Hepatocyte (in vitro differentiated cells): ENCODE data around the gene LRRK1. TPM values are rescaled to one million over a fixed set of nuclear protein-coding genes. Genes with fewer than 3 reads are reported as not detected.

ENCODE experiments used
- DNase-seq: peaks from one replicate; pipeline ENCODE4 v3.0.0-alpha.2; 2016; ENCODE audit warnings: low spot score
- H2AFZ ChIP-seq: fragments of 200-600 bp; sonication (generic); 2 replicates; pipeline ENCODE4 v1.6.0; 2016; ENCODE audit warnings: antibody characterized with exemption, mild to moderate bottlenecking
- H3K27ac ChIP-seq: fragments of 200-600 bp; sonication (generic); 2 replicates; pipeline ENCODE4 v1.5.1; 2016; ENCODE audit warnings: mild to moderate bottlenecking
- H3K27me3 ChIP-seq: fragments of 200-600 bp; sonication (generic); 2 replicates; pipeline ENCODE4 v1.6.1; 2016
- H3K36me3 ChIP-seq: fragments of 200-600 bp; sonication (generic); replicated peaks from 2 replicates; pipeline ENCODE4 v1.5.1; 2016; ENCODE audit warnings: low read depth; ENCODE audit not compliant: insufficient read depth
- H3K4me1 ChIP-seq: fragments of 200-600 bp; sonication (generic); 2 replicates; pipeline ENCODE4 v1.5.1; 2016; ENCODE audit warnings: mild to moderate bottlenecking, moderate library complexity; ENCODE audit not compliant: insufficient read depth
- H3K4me2 ChIP-seq: fragments of 200-600 bp; sonication (generic); 2 replicates; pipeline ENCODE4 v1.6.0; 2016
- H3K4me3 ChIP-seq: fragments of 200-600 bp; sonication (generic); 2 replicates; pipeline ENCODE4 v1.5.1; 2016; ENCODE audit warnings: mild to moderate bottlenecking
- H3K79me2 ChIP-seq: fragments of 200-600 bp; sonication (generic); 2 replicates; pipeline ENCODE4 v1.6.0; 2017; ENCODE audit warnings: mild to moderate bottlenecking
- H3K9me2 ChIP-seq: fragments of 200-600 bp; sonication (generic); replicated peaks from 2 replicates; pipeline ENCODE4 v1.6.0; 2017; ENCODE audit warnings: mild to moderate bottlenecking; ENCODE audit not compliant: insufficient read depth
- H3K9me3 ChIP-seq: fragments of 200-600 bp; sonication (generic); 2 replicates; pipeline ENCODE4 v1.5.1; 2016; ENCODE audit warnings: low read depth, mild to moderate bottlenecking
- H4K20me1 ChIP-seq: fragments of 200-600 bp; sonication (generic); 2 replicates; pipeline ENCODE4 v1.6.0; 2016; ENCODE audit warnings: mild to moderate bottlenecking; ENCODE audit not compliant: insufficient read depth, poor library complexity, severe bottlenecking
- CTCF ChIP-seq: fragments of 200-600 bp; sonication (generic); IDR thresholded peaks from 2 replicates; pipeline ENCODE4 v1.5.1; 2016; ENCODE audit warnings: antibody characterized with exemption, mild to moderate bottlenecking; ENCODE audit not compliant: poor library complexity
- EZH2 ChIP-seq: fragments of 200-600 bp; sonication (generic); IDR thresholded peaks from 2 replicates; pipeline ENCODE4 v1.6.1; 2016; ENCODE audit warnings: antibody characterized with exemption, mild to moderate bottlenecking, borderline replicate concordance
- EZH2phosphoT487 ChIP-seq: fragments of 200-600 bp; sonication (generic); IDR thresholded peaks from one replicate; pipeline ENCODE4 v1.6.1; 2018; ENCODE audit warnings: antibody characterized with exemption, mild to moderate bottlenecking, low read depth, moderate library complexity; ENCODE audit not compliant: unreplicated experiment, severe bottlenecking
- WGBS: methylation state at CpG from one replicate; pipeline ENCODE4 v1.1.6; 2016; ENCODE audit warnings: low lambda C conversion rate; ENCODE audit errors: missing lambda C conversion rate; 5-methylcytosine and 5-hydroxymethylcytosine counted together
- polyA plus RNA-seq: library from polyadenylated mRNA; unstranded; fragments of >200 nt; fragmentation: Nextera tagmentation; extraction: Ambion mirVana; gene quantifications from 2 replicates; pipeline ENCODE4 v1.2.1, GENCODE V29; 2016
- total RNA-seq: library from RNA; depleted of rRNA; stranded (reverse); fragments of >200 nt; gene quantifications from 2 replicates; pipeline ENCODE4 v1.2.3, GENCODE V29; 2014

The LRRK1 gene
- 2.1 and 2.6 TPM in 2 replicates for total RNA-seq
- polyA plus RNA-seq: 2.1 and 2.7 TPM in 2 replicates

GRCh38 chr15:100918690-100919480 lies at the start of gene LRRK1:
LRRK1 (plus strand) TSS chr15:100919357; CDS start chr15:100924633, 5,276 bp downstream.
- H3K27me3 ChIP-seq: peaks cover 43% of the 10 kb centered on the region
- no peaks in the 10 kb centered on the region for H3K36me3 ChIP-seq
- DNase-seq: peak; percentile 56
- no peaks in the 10 kb centered on the region for H3K9me3 ChIP-seq
- H3K27ac ChIP-seq: peak within 1 kb of the TSS; percentile 31
- peak within 1 kb of the TSS; percentile 77 for H3K4me3 ChIP-seq
- TF ChIP-seq EZH2: no peak
- no peak for TF ChIP-seq EZH2phosphoT487
- no peak for TF ChIP-seq CTCF
- peak within 1 kb of the TSS; percentile 98 for H3K4me2 ChIP-seq
- peak within 1 kb of the TSS; percentile 93 for H2AFZ ChIP-seq
- WGBS: 4% methylated on average over 54 of the region's 87 CpGs
- H4K20me1 ChIP-seq: no peaks in the 10 kb centered on the region
- H3K9me2 ChIP-seq: no peaks in the 10 kb centered on the region
- no peaks in the 10 kb centered on the region for H3K79me2 ChIP-seq
- H3K4me1 ChIP-seq: peaks cover 6% of the 10 kb centered on the region

DNA sequence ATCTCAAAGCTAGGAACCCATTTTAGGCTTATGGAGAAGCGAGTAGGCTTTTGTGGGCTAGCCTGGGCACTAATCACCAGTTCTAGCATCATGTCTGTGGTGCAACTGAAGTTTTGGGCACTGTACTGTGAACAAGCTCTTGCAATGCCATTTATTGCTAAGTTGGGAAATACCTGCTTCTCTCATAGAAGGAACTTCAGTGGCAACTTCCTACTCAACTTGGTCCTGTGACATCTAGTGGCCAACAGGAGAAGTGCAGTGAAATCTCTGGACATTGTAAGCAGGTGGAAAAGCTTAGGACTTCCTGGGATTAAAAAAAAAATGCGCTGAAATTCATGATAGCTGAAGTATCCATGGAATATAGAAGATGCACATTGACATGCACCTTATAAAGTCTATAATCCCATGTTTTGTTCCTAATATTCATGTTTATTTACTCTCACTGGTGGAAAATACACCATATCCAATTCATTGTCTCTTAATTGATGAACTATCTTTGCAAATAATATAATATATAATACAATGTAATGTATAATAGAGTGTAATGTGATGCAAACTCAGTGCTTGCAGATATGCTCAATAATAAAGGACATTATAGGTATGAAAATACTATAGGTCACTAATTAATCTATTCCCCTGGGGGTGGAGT lies 46.0 kb upstream of the LRRK1 start:
- WGBS: 29% methylated on average over 2 of the region's 2 CpGs
- peaks cover 36% of the 10 kb centered on the region for H3K27me3 ChIP-seq
- no peaks in the 10 kb centered on the region for H3K4me1 ChIP-seq
- no peaks in the 10 kb centered on the region for H3K9me3 ChIP-seq
- DNase-seq: peak; percentile 87
- H3K4me2 ChIP-seq: no peak overlapping the region
- H3K79me2 ChIP-seq: no peaks in the 10 kb centered on the region
- H3K36me3 ChIP-seq: no peaks in the 10 kb centered on the region
- H3K9me2 ChIP-seq: no peaks in the 10 kb centered on the region
- no peak overlapping the region for H3K27ac ChIP-seq
- TF ChIP-seq EZH2phosphoT487 (no peak), CTCF (peak; percentile 89), EZH2 (no peak)
- no peaks in the 10 kb centered on the region for H4K20me1 ChIP-seq
- H2AFZ ChIP-seq: no peak overlapping the region
- no peak overlapping the region for H3K4me3 ChIP-seq

DNA sequence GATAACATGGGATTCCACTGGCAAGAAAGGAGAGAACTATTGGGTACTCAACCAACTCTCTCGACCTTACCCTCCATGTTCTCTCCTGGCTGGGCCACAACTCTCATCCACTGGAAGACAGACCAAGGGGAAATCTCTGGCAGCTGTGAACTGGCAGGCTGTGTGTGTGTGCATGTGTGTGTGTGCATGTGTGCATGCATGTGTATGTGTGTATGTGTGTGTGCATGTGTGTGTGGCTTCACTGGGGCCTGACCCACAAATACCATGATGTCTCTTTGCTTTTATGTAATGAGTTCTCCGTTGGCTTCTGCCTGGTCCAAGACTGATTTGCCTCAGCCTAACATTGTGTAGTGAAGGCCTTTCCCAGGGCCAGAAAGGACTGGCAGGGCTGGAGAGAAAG lies 43.7 kb upstream of the LRRK1 start:
- H3K4me3 ChIP-seq: no peak overlapping the region
- peaks cover 49% of the 10 kb centered on the region for H3K27me3 ChIP-seq
- no peak overlapping the region for H2AFZ ChIP-seq
- H3K79me2 ChIP-seq: no peaks in the 10 kb centered on the region
- H3K27ac ChIP-seq: no peak overlapping the region
- TF ChIP-seq EZH2phosphoT487 (no peak), EZH2 (no peak), CTCF (no peak)
- H3K4me2 ChIP-seq: no peak overlapping the region
- H3K9me2 ChIP-seq: no peaks in the 10 kb centered on the region
- no peaks in the 10 kb centered on the region for H3K36me3 ChIP-seq
- no peak for DNase-seq
- no peaks in the 10 kb centered on the region for H3K9me3 ChIP-seq
- peaks cover 3% of the 10 kb centered on the region for H3K4me1 ChIP-seq
- WGBS: 93% methylated on average over 2 of the region's 2 CpGs
- no peaks in the 10 kb centered on the region for H4K20me1 ChIP-seq
